ENCODE results near the gene MYH3. TPM values are rescaled to one million over a fixed set of nuclear protein-coding genes. Genes with fewer than 3 reads are reported as not detected.

The MYH3 gene
- total RNA-seq, 4 donors from 2014 or later = 1.2 to 1.5 (median 1.4) TPM

DNA sequence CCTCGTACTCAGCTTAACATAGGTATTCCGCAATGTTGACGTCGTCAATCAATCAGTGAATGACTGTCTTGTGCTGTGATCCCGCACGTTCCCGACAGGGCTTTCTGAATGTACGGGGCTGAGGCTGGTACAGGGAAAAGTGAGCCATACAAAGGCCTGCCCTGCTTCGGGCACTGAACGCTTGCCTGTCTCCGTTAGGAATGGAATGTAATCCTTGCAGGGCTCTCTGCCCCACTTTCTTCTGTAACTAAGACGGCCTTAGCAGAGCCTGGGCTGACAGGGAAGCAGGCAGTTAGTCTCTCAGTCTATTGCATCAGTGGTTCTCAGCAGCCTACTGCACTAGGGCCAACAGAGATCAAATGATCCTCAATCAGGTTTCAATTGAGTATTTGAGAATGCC, 16.2 kb upstream of the MYH3 start:
- 88 to 92% methylated on average over 12 of the region's 12 CpGs for WGBS, 2 donors
- H3K4me3 ChIP-seq (ENCODE audit: low read depth, poor library complexity, severe bottlenecking) = no peak overlapping the region
- intact Hi-C loops (cut with DNase I; ENCODE audit: low total_unique reads) = no loop called here
- TF ChIP-seq POLR2A (IDR thresholded peaks at IDR 0.05) = no peak
- TF ChIP-seq, protein P1, sequence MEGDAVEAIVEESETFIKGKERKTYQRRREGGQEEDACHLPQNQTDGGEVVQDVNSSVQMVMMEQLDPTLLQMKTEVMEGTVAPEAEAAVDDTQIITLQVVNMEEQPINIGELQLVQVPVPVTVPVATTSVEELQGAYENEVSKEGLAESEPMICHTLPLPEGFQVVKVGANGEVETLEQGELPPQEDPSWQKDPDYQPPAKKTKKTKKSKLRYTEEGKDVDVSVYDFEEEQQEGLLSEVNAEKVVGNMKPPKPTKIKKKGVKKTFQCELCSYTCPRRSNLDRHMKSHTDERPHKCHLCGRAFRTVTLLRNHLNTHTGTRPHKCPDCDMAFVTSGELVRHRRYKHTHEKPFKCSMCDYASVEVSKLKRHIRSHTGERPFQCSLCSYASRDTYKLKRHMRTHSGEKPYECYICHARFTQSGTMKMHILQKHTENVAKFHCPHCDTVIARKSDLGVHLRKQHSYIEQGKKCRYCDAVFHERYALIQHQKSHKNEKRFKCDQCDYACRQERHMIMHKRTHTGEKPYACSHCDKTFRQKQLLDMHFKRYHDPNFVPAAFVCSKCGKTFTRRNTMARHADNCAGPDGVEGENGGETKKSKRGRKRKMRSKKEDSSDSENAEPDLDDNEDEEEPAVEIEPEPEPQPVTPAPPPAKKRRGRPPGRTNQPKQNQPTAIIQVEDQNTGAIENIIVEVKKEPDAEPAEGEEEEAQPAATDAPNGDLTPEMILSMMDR (IDR thresholded peaks at IDR 0.05) = no peak
- DNase-seq (ENCODE audit: low spot score in 2 of 2) = no peak

DNA sequence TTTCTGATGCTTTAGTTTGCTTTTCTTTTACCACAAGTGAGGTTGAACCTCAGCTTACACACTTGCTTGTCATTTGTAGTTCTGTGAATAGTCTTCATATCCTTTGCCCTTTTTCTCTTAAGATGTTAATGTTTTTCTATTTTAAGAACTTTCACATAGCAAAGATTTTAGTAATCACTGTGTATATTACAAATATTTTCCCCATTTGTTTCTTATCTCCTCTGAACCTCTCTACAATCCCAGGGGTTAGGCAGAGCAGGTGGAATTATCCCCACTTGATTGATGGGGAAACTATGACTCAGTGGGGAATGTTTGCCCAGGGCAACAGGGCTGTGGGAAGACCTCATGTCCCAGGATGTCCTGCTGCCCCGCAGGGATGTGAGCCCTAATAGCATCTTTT, 11.7 kb upstream of the MYH3 start:
- no peak for DNase-seq (ENCODE audit: low spot score in 2 of 2)
- intact Hi-C loops (cut with DNase I; ENCODE audit: low total_unique reads) = no loop called here
- 81 to 86% methylated on average over 1 of the region's 1 CpG for WGBS, 2 donors
- H3K4me3 ChIP-seq (ENCODE audit: low read depth, poor library complexity, severe bottlenecking) = no peak overlapping the region
- TF ChIP-seq, protein P1 (IDR thresholded peaks at IDR 0.05) = no peak

GRCh38 chr17:10666906-10667305, 9.8 kb upstream of the MYH3 start:
- TF ChIP-seq POLR2A (IDR thresholded peaks at IDR 0.05) = no peak
- TF ChIP-seq, protein P1 (IDR thresholded peaks at IDR 0.05) = no peak
- WGBS, 2 donors = 81 to 90% methylated on average over 5 of the region's 5 CpGs
- intact Hi-C loops (cut with DNase I; ENCODE audit: low total_unique reads) = no loop called here
- DNase-seq (ENCODE audit: low spot score in 2 of 2) = no peak
- H3K4me3 ChIP-seq (ENCODE audit: low read depth, poor library complexity, severe bottlenecking) = no peak overlapping the region

DNA sequence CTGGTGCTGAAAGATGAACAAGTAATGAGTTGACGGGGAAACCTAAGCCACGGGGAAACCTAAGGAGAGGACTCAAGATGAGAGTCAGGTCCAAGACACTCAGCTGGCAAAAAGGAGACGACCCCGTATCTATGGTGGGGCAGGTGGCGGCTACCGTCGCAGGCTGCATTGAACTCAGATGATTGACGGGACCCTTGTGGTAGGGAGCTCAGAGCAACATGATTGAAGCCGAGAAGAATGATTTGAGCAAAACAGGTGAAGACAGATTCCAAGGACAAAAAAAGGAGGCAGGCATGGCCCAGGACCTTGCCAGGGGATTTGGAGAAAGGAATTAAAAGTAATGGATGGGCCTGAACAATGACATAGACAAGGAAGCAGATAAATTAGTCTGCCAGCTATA, 7.5 kb upstream of the MYH3 start:
- TF ChIP-seq POLR2A (IDR thresholded peaks at IDR 0.05) = no peak
- TF ChIP-seq, protein P1 (IDR thresholded peaks at IDR 0.05) = no peak
- DNase-seq (ENCODE audit: low spot score in 2 of 2) = no peak
- H3K4me3 ChIP-seq (ENCODE audit: low read depth, poor library complexity, severe bottlenecking) = no peak overlapping the region
- intact Hi-C loops (cut with DNase I; ENCODE audit: low total_unique reads) = no loop called here
- 94% methylated on average over 9 of the region's 9 CpGs for WGBS, 2 donors

- no peak overlapping the region for H3K4me3 ChIP-seq (ENCODE audit: low read depth, poor library complexity, severe bottlenecking)
- no peak for DNase-seq (ENCODE audit: low spot score in 2 of 2)
- 86 to 91% methylated on average over 6 of the region's 6 CpGs for WGBS, 2 donors
- TF ChIP-seq, protein P1 (IDR thresholded peaks at IDR 0.05) = no peak
- no peak for TF ChIP-seq POLR2A (IDR thresholded peaks at IDR 0.05)
- intact Hi-C loops (cut with DNase I; ENCODE audit: low total_unique reads) = loop anchor here (2.0 kb wide), 1 partner anchor 18 kb away; no protein-coding TSS in a partner anchor
Measured at GRCh38 chr17:10663231-10663630, 6.1 kb upstream of the MYH3 start.

DNA sequence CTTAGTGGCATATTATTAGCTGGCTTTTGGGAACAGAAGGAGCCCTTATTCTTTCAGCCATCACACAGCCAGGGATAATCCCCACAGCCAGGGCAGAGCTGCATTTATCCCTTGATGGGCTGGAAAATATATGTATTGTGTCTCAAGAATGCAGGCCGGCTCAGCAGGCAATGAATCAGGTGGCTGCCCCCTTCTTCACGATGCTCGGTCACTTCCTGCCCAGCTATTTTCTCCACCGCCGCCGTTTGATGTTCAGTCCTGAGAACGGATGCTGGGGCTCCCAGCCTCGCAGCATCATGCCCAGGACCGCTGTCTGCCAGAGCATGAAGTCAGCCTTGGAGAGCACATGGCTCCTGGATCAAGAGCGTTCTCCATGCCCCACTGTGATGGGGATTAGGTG, 4.3 kb upstream of the MYH3 start:
- no peak overlapping the region for H3K4me3 ChIP-seq (ENCODE audit: low read depth, poor library complexity, severe bottlenecking)
- intact Hi-C loops (cut with DNase I; ENCODE audit: low total_unique reads) = no loop called here
- TF ChIP-seq, protein P1 (IDR thresholded peaks at IDR 0.05) = no peak
- no peak for TF ChIP-seq POLR2A (IDR thresholded peaks at IDR 0.05)
- no peak for DNase-seq (ENCODE audit: low spot score in 2 of 2)
- WGBS, 2 donors = 78 to 90% methylated on average over 10 of the region's 10 CpGs

All from lower leg skin (tissue), 4 donors.